Measurements from ENCODE around the gene SPTB.

DNA sequence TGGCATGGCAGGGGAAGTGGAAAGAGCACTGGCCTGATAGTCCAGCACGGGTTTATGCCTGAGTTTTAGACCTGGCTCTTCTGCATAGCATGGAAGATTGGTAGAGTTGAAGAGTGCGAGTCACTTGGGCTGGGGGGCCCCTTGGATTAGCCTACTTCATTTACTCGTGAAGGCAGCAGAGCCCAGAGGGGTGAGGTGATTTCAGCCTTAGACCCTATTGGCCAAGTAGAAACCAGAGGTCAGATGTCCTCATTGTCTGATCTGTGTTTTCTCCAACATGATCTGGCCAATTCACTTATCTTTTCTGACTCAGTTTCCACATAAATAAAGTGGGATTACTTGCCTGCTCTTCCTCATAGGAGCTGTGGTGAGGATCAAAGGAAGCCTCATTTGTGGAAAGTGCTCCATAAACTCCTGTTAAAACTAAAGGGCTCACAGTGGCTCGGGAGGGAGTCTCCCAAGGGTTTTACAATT is 173.6 kb downstream of the SPTB start:
- TF ChIP-seq, protein P1, sequence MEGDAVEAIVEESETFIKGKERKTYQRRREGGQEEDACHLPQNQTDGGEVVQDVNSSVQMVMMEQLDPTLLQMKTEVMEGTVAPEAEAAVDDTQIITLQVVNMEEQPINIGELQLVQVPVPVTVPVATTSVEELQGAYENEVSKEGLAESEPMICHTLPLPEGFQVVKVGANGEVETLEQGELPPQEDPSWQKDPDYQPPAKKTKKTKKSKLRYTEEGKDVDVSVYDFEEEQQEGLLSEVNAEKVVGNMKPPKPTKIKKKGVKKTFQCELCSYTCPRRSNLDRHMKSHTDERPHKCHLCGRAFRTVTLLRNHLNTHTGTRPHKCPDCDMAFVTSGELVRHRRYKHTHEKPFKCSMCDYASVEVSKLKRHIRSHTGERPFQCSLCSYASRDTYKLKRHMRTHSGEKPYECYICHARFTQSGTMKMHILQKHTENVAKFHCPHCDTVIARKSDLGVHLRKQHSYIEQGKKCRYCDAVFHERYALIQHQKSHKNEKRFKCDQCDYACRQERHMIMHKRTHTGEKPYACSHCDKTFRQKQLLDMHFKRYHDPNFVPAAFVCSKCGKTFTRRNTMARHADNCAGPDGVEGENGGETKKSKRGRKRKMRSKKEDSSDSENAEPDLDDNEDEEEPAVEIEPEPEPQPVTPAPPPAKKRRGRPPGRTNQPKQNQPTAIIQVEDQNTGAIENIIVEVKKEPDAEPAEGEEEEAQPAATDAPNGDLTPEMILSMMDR (IDR thresholded peaks at IDR 0.05) = no peak
- TF ChIP-seq EP300 (IDR thresholded peaks at IDR 0.05) (no peak), POLR2A (IDR thresholded peaks at IDR 0.05) (no peak)
